Measurements from ENCODE around the gene AGAP5. TPM values are rescaled to one million over a fixed set of nuclear protein-coding genes. Genes with fewer than 3 reads are reported as not detected.

AGAP5 gene
- total and polyA plus RNA-seq, 2 of the 13 experiments (the other 11 are each of a cell fraction or from before 2014, with no cell fraction given), result 5.3 to 7.9 TPM

DNA sequence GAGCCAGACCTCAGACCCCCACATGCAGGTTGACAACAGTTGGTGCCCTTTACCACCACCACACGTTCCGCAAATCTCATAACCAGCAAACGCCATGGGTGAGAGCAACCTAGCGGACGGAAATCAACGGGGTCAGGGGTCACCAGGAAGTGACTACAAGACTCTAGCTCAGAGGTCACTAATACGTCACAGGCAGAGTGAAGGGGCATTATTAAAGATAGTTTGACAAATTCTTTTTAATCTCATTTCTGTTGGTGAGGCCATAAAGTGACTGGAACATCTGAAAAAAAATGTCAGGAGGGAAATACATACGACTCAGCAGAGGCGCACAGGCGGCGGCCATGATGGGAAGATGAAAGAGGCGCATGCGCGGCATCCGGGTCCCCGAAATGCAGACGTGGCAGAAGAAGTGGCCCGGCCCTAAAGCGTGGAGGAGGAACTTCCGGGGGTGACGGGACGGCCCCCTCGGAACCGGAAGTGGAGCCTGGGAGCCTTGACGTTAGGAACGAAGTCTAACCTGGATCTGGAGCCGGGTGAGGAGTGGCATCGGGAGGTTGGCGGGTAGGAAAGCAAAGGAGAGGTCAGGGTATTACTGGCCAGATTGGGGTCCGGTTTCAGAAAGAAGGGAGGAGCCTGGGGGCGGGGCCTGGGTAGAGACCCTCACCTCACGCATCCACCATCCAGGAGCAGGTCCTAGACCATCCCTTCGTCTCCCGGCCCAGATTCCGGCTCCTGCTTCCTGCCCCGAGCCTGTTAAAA lies 46.2 kb upstream of the AGAP5 start, which contains the start of gene SEC24C (continued):
- peak; percentile 92; the same call in 1 of the 2 replicates for TF ChIP-seq ZNF670 (CRISPR knock-in tag; IDR thresholded peaks at IDR 0.05; ENCODE audit: borderline replicate concordance)
- peak; percentile 33; the same call in 1 of the 2 replicates for TF ChIP-seq ZSCAN5A (CRISPR knock-in tag; IDR thresholded peaks at IDR 0.05; ENCODE audit: borderline replicate concordance)
- no peak for TF ChIP-seq TOPORS (CRISPR knock-in tag; IDR thresholded peaks at IDR 0.05)
- TF ChIP-seq NONO (IDR thresholded peaks at IDR 0.05), result no peak
- TF ChIP-seq NONO (CRISPR knock-in tag; conservative IDR thresholded peaks at IDR 0.05), result peak; percentile 86
- TF ChIP-seq ATM (IDR thresholded peaks at IDR 0.05; ENCODE audit: borderline replicate concordance), result no peak
- no peak for TF ChIP-seq ZFP37 (CRISPR knock-in tag; IDR thresholded peaks at IDR 0.05; ENCODE audit: borderline replicate concordance)
- TF ChIP-seq TARDBP (CRISPR knock-in tag; IDR thresholded peaks at IDR 0.05), result 0 out of 2 replicates have a peak, but pooled peaks have one; percentile 27
- no peak for TF ChIP-seq FOXO1 (CRISPR knock-in tag; IDR thresholded peaks at IDR 0.05)
- no peak for TF ChIP-seq ZNF10 (CRISPR knock-in tag; IDR thresholded peaks at IDR 0.05; ENCODE audit: borderline replicate concordance, low read depth)
- TF ChIP-seq TP53 (CRISPR knock-in tag; conservative IDR thresholded peaks at IDR 0.05), result no peak
- no peak for TF ChIP-seq ZNF841 (CRISPR knock-in tag; IDR thresholded peaks at IDR 0.05; ENCODE audit: borderline replicate concordance)
- TF ChIP-seq, protein P1, sequence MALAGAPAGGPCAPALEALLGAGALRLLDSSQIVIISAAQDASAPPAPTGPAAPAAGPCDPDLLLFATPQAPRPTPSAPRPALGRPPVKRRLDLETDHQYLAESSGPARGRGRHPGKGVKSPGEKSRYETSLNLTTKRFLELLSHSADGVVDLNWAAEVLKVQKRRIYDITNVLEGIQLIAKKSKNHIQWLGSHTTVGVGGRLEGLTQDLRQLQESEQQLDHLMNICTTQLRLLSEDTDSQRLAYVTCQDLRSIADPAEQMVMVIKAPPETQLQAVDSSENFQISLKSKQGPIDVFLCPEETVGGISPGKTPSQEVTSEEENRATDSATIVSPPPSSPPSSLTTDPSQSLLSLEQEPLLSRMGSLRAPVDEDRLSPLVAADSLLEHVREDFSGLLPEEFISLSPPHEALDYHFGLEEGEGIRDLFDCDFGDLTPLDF (CRISPR knock-in tag; IDR thresholded peaks at IDR 0.05), result no peak; the same call in 1 of the 2 replicates
- TF ChIP-seq ASH2L (IDR thresholded peaks at IDR 0.05; ENCODE audit: insufficient read length, low read depth, low read length), result peak; percentile 60
- TF ChIP-seq BHLHE40 (IDR thresholded peaks at IDR 0.05; ENCODE audit: low read length), result no peak
- TF ChIP-seq ATF7-NPFF (CRISPR knock-in tag; IDR thresholded peaks at IDR 0.05; ENCODE audit: low read depth), result peak; percentile 82; the same call in 1 of the 2 replicates
- no peak for TF ChIP-seq RNF2 (conservative IDR thresholded peaks at IDR 0.05; ENCODE audit: low read depth)
- TF ChIP-seq GPN1 (CRISPR knock-in tag; IDR thresholded peaks at IDR 0.05; ENCODE audit: borderline replicate concordance), result no peak
- no peak for TF ChIP-seq HMG20B (CRISPR knock-in tag; conservative IDR thresholded peaks at IDR 0.05)
- TF ChIP-seq, protein P2, sequence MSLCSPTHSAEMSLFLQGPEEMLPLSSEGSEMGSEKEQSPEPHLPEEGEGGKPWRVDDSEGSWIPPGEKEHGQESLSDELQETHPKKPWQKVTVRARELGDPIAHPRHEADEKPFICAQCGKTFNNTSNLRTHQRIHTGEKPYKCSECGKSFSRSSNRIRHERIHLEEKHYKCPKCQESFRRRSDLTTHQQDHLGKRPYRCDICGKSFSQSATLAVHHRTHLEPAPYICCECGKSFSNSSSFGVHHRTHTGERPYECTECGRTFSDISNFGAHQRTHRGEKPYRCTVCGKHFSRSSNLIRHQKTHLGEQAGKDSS (CRISPR knock-in tag; IDR thresholded peaks at IDR 0.05; ENCODE audit: borderline replicate concordance, low read depth), result peak; percentile 13
- TF ChIP-seq TMF1 (CRISPR knock-in tag; IDR thresholded peaks at IDR 0.05; ENCODE audit: low read depth), result no peak
- TF ChIP-seq PTBP1 (IDR thresholded peaks at IDR 0.05; ENCODE audit: low read depth, low read length, poor library complexity, severe bottlenecking), result no peak
- peak; percentile 53; the same call in 1 of the 2 replicates for TF ChIP-seq MNT (IDR thresholded peaks at IDR 0.05)
- no peak for TF ChIP-seq ZNF850 (CRISPR knock-in tag; conservative IDR thresholded peaks at IDR 0.05)
- no peak for TF ChIP-seq MATR3 (CRISPR knock-in tag; IDR thresholded peaks at IDR 0.05)
- no peak for TF ChIP-seq NR1H2 (CRISPR knock-in tag; IDR thresholded peaks at IDR 0.05; ENCODE audit: borderline replicate concordance, low read depth)

Measured in HepG2 (cell line).